H9 (cell line): Measurements from ENCODE around the gene SIGLEC1. TPM values are rescaled to one million over a fixed set of nuclear protein-coding genes. Genes with fewer than 3 reads are reported as not detected.

Experiments used
- DNase-seq: peaks from one replicate; pipeline ENCODE4 v3.0.0-alpha.2; 2017
- H2AFZ ChIP-seq: one replicate; pipeline ENCODE4 v1.6.1; 2013; ENCODE audit warnings: mild to moderate bottlenecking, low read length, control low read depth, moderate library complexity
- H2AK5ac ChIP-seq: 2 replicates; pipeline ENCODE4 v1.6.1; 2013; ENCODE audit warnings: low read length, control low read depth, mixed read lengths; ENCODE audit not compliant: insufficient read length
- H2BK120ac ChIP-seq: one replicate; pipeline ENCODE4 v1.6.1; 2013; ENCODE audit warnings: low read depth, mild to moderate bottlenecking, low read length, control low read depth, inconsistent platforms; ENCODE audit not compliant: poor library complexity, severe bottlenecking
- H2BK12ac ChIP-seq: 2 replicates; pipeline ENCODE4 v1.6.1; 2013; ENCODE audit warnings: low read length, control low read depth, mixed read lengths, low read depth; ENCODE audit not compliant: insufficient read length
- H2BK15ac ChIP-seq: 2 replicates; pipeline ENCODE4 v1.6.1; 2013; ENCODE audit warnings: low read depth, low read length, control low read depth
- H2BK20ac ChIP-seq: one replicate; pipeline ENCODE4 v1.6.1; 2013; ENCODE audit warnings: low read depth, mild to moderate bottlenecking, low read length, control low read depth, inconsistent platforms; ENCODE audit not compliant: poor library complexity, severe bottlenecking
- H2BK5ac ChIP-seq: 2 replicates; pipeline ENCODE4 v1.6.1; 2013; ENCODE audit warnings: low read length, control low read depth, mixed read lengths; ENCODE audit not compliant: insufficient read length
- H3K14ac ChIP-seq: 2 replicates; pipeline ENCODE4 v1.6.1; 2013; ENCODE audit warnings: low read length, control low read depth; ENCODE audit not compliant: insufficient read depth
- H3K18ac ChIP-seq: 2 replicates; pipeline ENCODE4 v1.6.1; 2013; ENCODE audit warnings: low read depth, mild to moderate bottlenecking, mixed read lengths, low read length, control low read depth; ENCODE audit not compliant: insufficient read length
- H3K23ac ChIP-seq: 2 replicates; pipeline ENCODE4 v1.6.1; 2013; ENCODE audit warnings: low read length, control low read depth, mixed read lengths, low read depth; ENCODE audit not compliant: insufficient read length
- H3K23me2 ChIP-seq: 2 replicates; pipeline ENCODE4 v1.6.1; 2013; ENCODE audit warnings: low read depth, mild to moderate bottlenecking, mixed read lengths, low read length, control low read depth; ENCODE audit not compliant: insufficient read length, poor library complexity, severe bottlenecking
- H3K27ac ChIP-seq: 2 replicates; pipeline ENCODE4 v1.5.1; 2013; ENCODE audit warnings: low read length, control low read depth, mixed read lengths, low read depth; ENCODE audit not compliant: insufficient read length
- H3K27me3 ChIP-seq: 2 replicates; pipeline ENCODE4 v1.6.1; 2013; ENCODE audit warnings: low read length, control low read depth, inconsistent platforms; ENCODE audit not compliant: insufficient read depth
- H3K4ac ChIP-seq: 2 replicates; pipeline ENCODE4 v1.6.1; 2013; ENCODE audit warnings: low read depth, mild to moderate bottlenecking, control low read depth, inconsistent platforms, low read length, moderate library complexity
- H3K4me1 ChIP-seq: 2 replicates; pipeline ENCODE4 v1.6.1; 2013; ENCODE audit warnings: low read length, control low read depth, inconsistent platforms; ENCODE audit not compliant: insufficient read depth
- H3K4me2 ChIP-seq: 2 replicates; pipeline ENCODE4 v1.6.1; 2013; ENCODE audit warnings: low read length, control low read depth, mixed read lengths; ENCODE audit not compliant: insufficient read length, insufficient read depth
- H3K56ac ChIP-seq: 2 replicates; pipeline ENCODE4 v1.6.1; 2013; ENCODE audit warnings: low read depth, mild to moderate bottlenecking, mixed read lengths, low read length, control low read depth; ENCODE audit not compliant: insufficient read length
- H3K79me1 ChIP-seq: 2 replicates; pipeline ENCODE4 v1.6.1; 2013; ENCODE audit warnings: low read depth, mild to moderate bottlenecking, moderate library complexity, low read length, control low read depth, inconsistent platforms; ENCODE audit not compliant: insufficient read depth, poor library complexity, severe bottlenecking
- H3K79me2 ChIP-seq: 2 replicates; pipeline ENCODE4 v1.6.1; 2013; ENCODE audit warnings: low read length, control low read depth, inconsistent platforms; ENCODE audit not compliant: insufficient read depth
- H3K9ac ChIP-seq: 2 replicates; pipeline ENCODE4 v1.6.1; 2013; ENCODE audit warnings: low read length, control low read depth, mixed read lengths; ENCODE audit not compliant: insufficient read length; ENCODE audit errors: extremely low read depth
- H3K9me3 ChIP-seq: one replicate; pipeline ENCODE4 v1.6.1; 2013; ENCODE audit warnings: low read depth, low read length, inconsistent platforms; ENCODE audit not compliant: control insufficient read depth
- H3T11ph ChIP-seq: one replicate; pipeline ENCODE4 v1.6.1; 2013; ENCODE audit warnings: mild to moderate bottlenecking, low read length, control low read depth, inconsistent platforms
- H4K20me1 ChIP-seq: one replicate; pipeline ENCODE4 v1.6.1; 2013; ENCODE audit not compliant: control insufficient read depth, insufficient read length, insufficient read depth
- H4K5ac ChIP-seq: 2 replicates; pipeline ENCODE4 v1.6.1; 2013; ENCODE audit warnings: low read depth, mild to moderate bottlenecking, mixed read lengths, low read length, control low read depth; ENCODE audit not compliant: insufficient read length
- H4K8ac ChIP-seq: replicated peaks from 2 replicates; pipeline ENCODE4 v1.6.1; 2013; ENCODE audit warnings: low read length, control low read depth, mixed read lengths, low read depth; ENCODE audit not compliant: insufficient read length
- H4K91ac ChIP-seq: 2 replicates; pipeline ENCODE4 v1.6.1; 2013; ENCODE audit warnings: low read depth, mild to moderate bottlenecking, moderate library complexity, mixed read lengths, low read length, control low read depth; ENCODE audit not compliant: insufficient read length
- H3K27ac Mint-ChIP-seq, 3 experiments: 2 replicates in 2 of 3; 3 replicates in 1 of 3; pipeline ENCODE4 v1.8.0; 2020 to 2021; ENCODE audit warnings: mixed read lengths in 3 of 3, mild to moderate bottlenecking in 1 of 3, moderate library complexity in 1 of 3
- H3K27me3 Mint-ChIP-seq: 2 replicates; pipeline ENCODE4 v1.8.0; 2021; ENCODE audit warnings: low read depth, mild to moderate bottlenecking, moderate library complexity, mixed read lengths
- H3K36me3 Mint-ChIP-seq, 3 experiments: 2 replicates in 2 of 3; 3 replicates in 1 of 3; pipeline ENCODE4 v1.8.0; 2020 to 2021; ENCODE audit warnings: low read depth in 3 of 3, mixed read lengths in 3 of 3; ENCODE audit not compliant: insufficient read depth in 1 of 3
- H3K4me1 Mint-ChIP-seq, 2 experiments: 2 replicates each; pipeline ENCODE4 v1.8.0; 2020; ENCODE audit warnings: mixed read lengths in 2 of 2
- H3K4me3 Mint-ChIP-seq, 2 experiments: 2 replicates in 1 of 2; 3 replicates in 1 of 2; pipeline ENCODE4 v1.8.0; 2020 to 2021; ENCODE audit warnings: mild to moderate bottlenecking in 2 of 2, mixed read lengths in 2 of 2, moderate library complexity in 1 of 2
- H3K9me3 Mint-ChIP-seq, 2 experiments: 2 replicates in 1 of 2; 3 replicates in 1 of 2; pipeline ENCODE4 v1.8.0; 2020; ENCODE audit warnings: mild to moderate bottlenecking in 2 of 2, mixed read lengths in 2 of 2, moderate library complexity in 1 of 2
- WGBS: extraction: QIAGEN DNeasy Blood & Tissue Kit; methylation state at CpG from one replicate; pipeline ENCODE4 v1.1.7; 2013; ENCODE audit warnings: missing lambda C conversion rate, low lambda C conversion rate, mixed read lengths; ENCODE audit not compliant: insufficient read length; ENCODE audit errors: extremely low coverage; 5-methylcytosine and 5-hydroxymethylcytosine counted together
- total RNA-seq: library from RNA; stranded (reverse); gene quantifications from 2 replicates; pipeline ENCODE4 v1.2.1, GENCODE V29; 2021
- TF ChIP-seq, protein P1 (sequence below): fragments of 200-600 bp; sonication (generic); conservative IDR thresholded peaks from 3 replicates; pipeline ENCODE4 v1.8.0; 2021; ENCODE audit warnings: antibody characterized with exemption, mild to moderate bottlenecking

Gene SIGLEC1
- total RNA-seq, 1 experiment from 2014 or later: not detected

GRCh38 chr20:3730803-3731672 lies 18.6 kb upstream of the SIGLEC1 start:
- H2BK5ac ChIP-seq: no peak overlapping the region
- peak; percentile 20 for DNase-seq
- H3K79me2 ChIP-seq: no peaks in the 10 kb centered on the region
- H3K18ac ChIP-seq: no peak overlapping the region
- no peak overlapping the region for H3K4me2 ChIP-seq
- no peak overlapping the region for H2AFZ ChIP-seq
- no peak overlapping the region for H2BK15ac ChIP-seq
- no peak overlapping the region for H3K23ac ChIP-seq
- no peak overlapping the region for H4K5ac ChIP-seq
- H3K4me1 ChIP-seq: no peaks in the 10 kb centered on the region
- H3K27ac ChIP-seq: no peak overlapping the region
- no peak overlapping the region for H2BK12ac ChIP-seq
- Mint-ChIP-seq H3K9me3 (no peaks in the 10 kb centered on the region; a peak in 1 of 5 replicates), H3K27ac (no peak overlapping the region), H3K4me3 (no peak overlapping the region), H3K27me3 (peaks cover 68% of the 10 kb centered on the region), H3K36me3 (no peaks in the 10 kb centered on the region), H3K4me1 (peaks cover 5 to 26% of the 10 kb centered on the region in 2 experiments)
- no peak overlapping the region for H4K8ac ChIP-seq
- H4K20me1 ChIP-seq: no peaks in the 10 kb centered on the region
- no peak overlapping the region for H3K14ac ChIP-seq
- H2BK120ac ChIP-seq: no peak overlapping the region
- H3K9ac ChIP-seq: no peak overlapping the region
- H2BK20ac ChIP-seq: no peak overlapping the region
- H3K9me3 ChIP-seq: no peaks in the 10 kb centered on the region
- H3K23me2 ChIP-seq: no peaks in the 10 kb centered on the region
- H3K4ac ChIP-seq: no peak overlapping the region
- no peaks in the 10 kb centered on the region; the same call in 1 of the 2 replicates for H3K27me3 ChIP-seq
- WGBS: no CpG with 5 or more reads among the region's 12 CpGs
- no peak overlapping the region for H3T11ph ChIP-seq
- no peak overlapping the region for H4K91ac ChIP-seq
- no peaks in the 10 kb centered on the region for H3K79me1 ChIP-seq
- TF ChIP-seq, protein P1, sequence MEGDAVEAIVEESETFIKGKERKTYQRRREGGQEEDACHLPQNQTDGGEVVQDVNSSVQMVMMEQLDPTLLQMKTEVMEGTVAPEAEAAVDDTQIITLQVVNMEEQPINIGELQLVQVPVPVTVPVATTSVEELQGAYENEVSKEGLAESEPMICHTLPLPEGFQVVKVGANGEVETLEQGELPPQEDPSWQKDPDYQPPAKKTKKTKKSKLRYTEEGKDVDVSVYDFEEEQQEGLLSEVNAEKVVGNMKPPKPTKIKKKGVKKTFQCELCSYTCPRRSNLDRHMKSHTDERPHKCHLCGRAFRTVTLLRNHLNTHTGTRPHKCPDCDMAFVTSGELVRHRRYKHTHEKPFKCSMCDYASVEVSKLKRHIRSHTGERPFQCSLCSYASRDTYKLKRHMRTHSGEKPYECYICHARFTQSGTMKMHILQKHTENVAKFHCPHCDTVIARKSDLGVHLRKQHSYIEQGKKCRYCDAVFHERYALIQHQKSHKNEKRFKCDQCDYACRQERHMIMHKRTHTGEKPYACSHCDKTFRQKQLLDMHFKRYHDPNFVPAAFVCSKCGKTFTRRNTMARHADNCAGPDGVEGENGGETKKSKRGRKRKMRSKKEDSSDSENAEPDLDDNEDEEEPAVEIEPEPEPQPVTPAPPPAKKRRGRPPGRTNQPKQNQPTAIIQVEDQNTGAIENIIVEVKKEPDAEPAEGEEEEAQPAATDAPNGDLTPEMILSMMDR: no peak
- no peak overlapping the region for H3K56ac ChIP-seq
- H2AK5ac ChIP-seq: no peak overlapping the region
